GM12875 (cell line): Measurements from ENCODE around the gene APBB2.

ENCODE experiments used
- H3K4me3 ChIP-seq: one replicate; pipeline ENCODE4 v1.5.1; 2011; ENCODE audit warnings: low read depth, low read length, control low read depth
- TF ChIP-seq, protein P1 (sequence below): IDR thresholded peaks from 2 replicates; pipeline ENCODE4 v1.5.1; 2011; ENCODE audit warnings: low read depth, mild to moderate bottlenecking, control low read depth, inconsistent platforms, low read length, moderate library complexity, borderline replicate concordance; ENCODE audit not compliant: insufficient read depth

APBB2 gene

DNA sequence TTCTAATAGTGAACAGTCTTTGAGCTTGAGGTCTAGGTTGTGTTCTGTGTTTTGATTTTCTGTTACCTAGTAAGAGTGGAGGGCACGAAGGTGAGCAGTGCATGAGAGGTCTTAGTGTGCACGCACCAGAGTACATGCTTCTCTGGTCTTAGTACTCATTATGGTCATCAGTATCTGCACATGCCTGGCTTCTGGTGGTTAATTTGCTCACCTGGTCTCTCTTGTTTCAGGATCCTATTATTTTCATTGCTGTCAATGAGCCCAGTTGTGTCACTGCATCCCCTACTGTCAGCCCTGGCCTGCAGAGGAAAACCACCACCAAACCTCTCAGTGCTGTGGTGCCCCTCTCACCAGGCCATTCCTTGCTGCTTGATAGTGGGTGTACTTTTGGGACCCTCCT, 409.7 kb downstream of the APBB2 start:
- TF ChIP-seq, protein P1, sequence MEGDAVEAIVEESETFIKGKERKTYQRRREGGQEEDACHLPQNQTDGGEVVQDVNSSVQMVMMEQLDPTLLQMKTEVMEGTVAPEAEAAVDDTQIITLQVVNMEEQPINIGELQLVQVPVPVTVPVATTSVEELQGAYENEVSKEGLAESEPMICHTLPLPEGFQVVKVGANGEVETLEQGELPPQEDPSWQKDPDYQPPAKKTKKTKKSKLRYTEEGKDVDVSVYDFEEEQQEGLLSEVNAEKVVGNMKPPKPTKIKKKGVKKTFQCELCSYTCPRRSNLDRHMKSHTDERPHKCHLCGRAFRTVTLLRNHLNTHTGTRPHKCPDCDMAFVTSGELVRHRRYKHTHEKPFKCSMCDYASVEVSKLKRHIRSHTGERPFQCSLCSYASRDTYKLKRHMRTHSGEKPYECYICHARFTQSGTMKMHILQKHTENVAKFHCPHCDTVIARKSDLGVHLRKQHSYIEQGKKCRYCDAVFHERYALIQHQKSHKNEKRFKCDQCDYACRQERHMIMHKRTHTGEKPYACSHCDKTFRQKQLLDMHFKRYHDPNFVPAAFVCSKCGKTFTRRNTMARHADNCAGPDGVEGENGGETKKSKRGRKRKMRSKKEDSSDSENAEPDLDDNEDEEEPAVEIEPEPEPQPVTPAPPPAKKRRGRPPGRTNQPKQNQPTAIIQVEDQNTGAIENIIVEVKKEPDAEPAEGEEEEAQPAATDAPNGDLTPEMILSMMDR, result no peak
- no peak overlapping the region for H3K4me3 ChIP-seq

DNA sequence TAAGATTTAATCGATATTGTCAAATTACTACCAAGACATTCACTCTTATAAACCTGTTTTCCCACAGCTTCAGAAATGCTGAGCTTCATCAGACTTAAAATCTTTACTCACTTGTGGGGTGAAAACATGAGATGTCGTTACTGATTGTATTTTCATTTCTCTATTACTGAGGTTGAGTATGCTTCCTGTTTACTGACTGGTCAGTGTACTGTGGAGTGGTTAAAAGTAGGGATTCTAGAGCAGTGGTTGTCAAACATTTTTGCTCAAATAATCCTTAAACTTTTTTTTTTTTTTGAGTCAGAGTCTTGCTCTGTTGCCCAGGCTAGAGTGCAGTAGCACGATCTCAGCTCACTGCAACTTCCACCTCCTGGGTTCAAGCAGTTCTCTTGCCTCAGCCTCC, 414.3 kb downstream of the APBB2 start:
- H3K4me3 ChIP-seq, result no peak overlapping the region
- TF ChIP-seq, protein P1, result no peak

GRCh38 chr4:40789771-40790170, 424.6 kb downstream of the APBB2 start:
- no peak overlapping the region for H3K4me3 ChIP-seq
- TF ChIP-seq, protein P1, result no peak

DNA sequence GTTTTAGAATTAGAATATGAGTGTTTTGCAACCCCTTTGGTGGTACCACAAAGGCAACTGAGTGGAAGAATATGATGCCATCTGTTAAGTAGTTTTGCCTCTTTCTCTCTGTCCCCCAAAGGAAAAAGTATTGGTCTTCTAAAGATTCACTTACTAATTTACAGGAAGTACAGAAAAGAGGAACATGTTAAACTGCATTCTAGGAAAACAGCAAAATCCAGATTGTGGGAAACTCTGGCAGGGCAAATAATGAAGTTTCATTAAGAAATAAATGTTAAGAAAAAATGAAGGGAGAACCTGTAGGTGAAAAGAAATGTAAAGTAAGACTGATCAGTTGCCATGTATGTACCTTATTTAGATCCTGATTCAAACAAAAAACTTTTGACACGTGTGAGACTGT, 425.3 kb downstream of the APBB2 start:
- H3K4me3 ChIP-seq, result no peak overlapping the region
- TF ChIP-seq, protein P1, result no peak

DNA sequence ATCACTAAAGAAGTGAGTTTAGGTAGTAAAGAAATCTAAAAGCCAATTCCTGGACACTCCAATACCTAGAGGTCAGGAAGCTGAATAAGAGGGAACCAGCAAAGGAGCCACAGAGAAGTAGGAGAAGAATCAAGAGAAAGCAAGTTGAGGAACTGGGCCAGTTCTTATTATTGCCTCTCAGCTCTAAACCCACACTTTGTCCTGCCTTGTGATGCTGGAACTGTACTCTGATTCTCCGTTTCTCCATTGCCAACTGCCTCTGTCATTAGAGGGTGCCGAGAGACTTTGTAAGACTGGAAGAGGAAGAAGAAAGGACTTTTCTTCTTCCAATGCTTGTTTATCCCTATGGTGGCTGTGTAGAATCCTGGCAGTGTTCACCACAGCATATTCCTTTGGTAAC, 426.0 kb downstream of the APBB2 start:
- TF ChIP-seq, protein P1, result no peak
- H3K4me3 ChIP-seq, result no peak overlapping the region

- TF ChIP-seq, protein P1, result no peak
- no peak overlapping the region for H3K4me3 ChIP-seq
Observed at GRCh38 chr4:40785727-40786126, 428.6 kb downstream of the APBB2 start.

- H3K4me3 ChIP-seq, result no peak overlapping the region
- TF ChIP-seq, protein P1, result no peak
Observed at GRCh38 chr4:40782876-40783275, 431.5 kb downstream of the APBB2 start.
